HG03064 (cell line): ENCODE measurements around the gene CFAP119.

Experiments
- ATAC-seq: cut with Tn5 transposase; IDR thresholded peaks from one replicate; pipeline ENCODE4 v1.9.1; 2021; ENCODE audit warnings: low read depth; ENCODE audit not compliant: unreplicated experiment

The CFAP119 gene

GRCh38 chr16:30762991-30763725 lies 1.3 kb upstream of the CFAP119 start:
- no peak for ATAC-seq

GRCh38 chr16:30761427-30761927 lies 385 bp downstream of the CFAP119 start:
- ATAC-seq: peak; percentile 25

GRCh38 chr16:30760577-30761426 lies 1.1 kb downstream of the CFAP119 start:
- no peak for ATAC-seq

GRCh38 chr16:30760001-30760559 lies 1.8 kb downstream of the CFAP119 start:
- no peak for ATAC-seq

- no peak for ATAC-seq
These were observed 2.8 kb downstream of the CFAP119 start for GRCh38 chr16:30758988-30759491.

- no peak for ATAC-seq
These were observed 4.5 kb downstream of the CFAP119 start for GRCh38 chr16:30757316-30757715.

GRCh38 chr16:30756781-30757100 lies 5.1 kb downstream of the CFAP119 start:
- no peak for ATAC-seq

GRCh38 chr16:30755955-30756780 lies 5.7 kb downstream of the CFAP119 start:
- ATAC-seq: no peak

- ATAC-seq: no peak
These were observed 8.3 kb downstream of the CFAP119 start for GRCh38 chr16:30753596-30753995.

GRCh38 chr16:30750876-30751465 lies 10.9 kb downstream of the CFAP119 start:
- ATAC-seq: no peak

GRCh38 chr16:30750201-30750600 lies 11.7 kb downstream of the CFAP119 start:
- ATAC-seq: no peak

- no peak for ATAC-seq
These were observed 13.0 kb downstream of the CFAP119 start for GRCh38 chr16:30748634-30749445.

- ATAC-seq: peak; percentile 93
These were observed 13.8 kb downstream of the CFAP119 start, which contains the start of gene PHKG2 for GRCh38 chr16:30747799-30748633. Gene PHKG2, plus strand, starts transcription at chr16:30748425. Its CDS starts 396 bp downstream, at chr16:30748821.

GRCh38 chr16:30747331-30747730 lies 14.5 kb downstream of the CFAP119 start:
- no peak for ATAC-seq

GRCh38 chr16:30746638-30747175 lies 15.2 kb downstream of the CFAP119 start:
- ATAC-seq: no peak

GRCh38 chr16:30745082-30745481 lies 16.8 kb downstream of the CFAP119 start:
- ATAC-seq: no peak

- no peak for ATAC-seq
These were observed 17.7 kb downstream of the CFAP119 start for GRCh38 chr16:30744183-30744582.

GRCh38 chr16:30743716-30744115 lies 18.1 kb downstream of the CFAP119 start:
- ATAC-seq: no peak
